ENCODE measurements around the gene SNX5.

GRCh38 chr20:17938871-17939619, 29.5 kb downstream of the SNX5 start:
- TF ChIP-seq POLR2AphosphoS5 (IDR thresholded peaks at IDR 0.05; ENCODE audit: borderline replicate concordance, low read depth, low read length) (peak; percentile 54), EZH2 (IDR thresholded peaks at IDR 0.05) (no peak)

Measured in SK-N-MC (cell line).